HT1080 (cell line): Measurements from ENCODE around the gene TTC39B. TPM values are rescaled to one million over a fixed set of nuclear protein-coding genes. Genes with fewer than 3 reads are reported as not detected.

Experiments used
- DNase-seq: peaks from one replicate; pipeline ENCODE4 v3.0.0-alpha.2; 2015; ENCODE audit warnings: low read depth
- total RNA-seq: library from RNA; depleted of rRNA; stranded (reverse); fragments of >200 nt; shearing (Covaris generic); gene quantifications from 2 replicates; pipeline ENCODE4 v1.2.3, GENCODE V29; 2014

Gene TTC39B
- total RNA-seq, 1 experiment from 2014 or later: 3.3 TPM

- no peak for DNase-seq
These were observed 77.6 kb downstream of the TTC39B start for GRCh38 chr9:15229409-15229808.

- DNase-seq: no peak
These were observed 79.5 kb downstream of the TTC39B start for GRCh38 chr9:15227491-15227890.

GRCh38 chr9:15225564-15226126, 81.4 kb downstream of the TTC39B start:
- DNase-seq: no peak

GRCh38 chr9:15222313-15222712, 84.7 kb downstream of the TTC39B start:
- DNase-seq: no peak

- DNase-seq: no peak
These were observed 85.3 kb downstream of the TTC39B start for GRCh38 chr9:15221746-15222145.

GRCh38 chr9:15220658-15221318, 86.2 kb downstream of the TTC39B start:
- no peak for DNase-seq

- no peak for DNase-seq
These were observed 87.5 kb downstream of the TTC39B start for GRCh38 chr9:15219546-15219945.

- DNase-seq: no peak
These were observed 88.0 kb downstream of the TTC39B start for GRCh38 chr9:15218994-15219393.

- no peak for DNase-seq
These were observed 93.8 kb downstream of the TTC39B start for GRCh38 chr9:15213249-15213648.

GRCh38 chr9:15211815-15212495, 95.1 kb downstream of the TTC39B start:
- no peak for DNase-seq

GRCh38 chr9:15211160-15211814, 95.7 kb downstream of the TTC39B start:
- DNase-seq: peak; percentile 52

GRCh38 chr9:15206903-15207696, 99.9 kb downstream of the TTC39B start:
- DNase-seq: no peak

GRCh38 chr9:15205632-15206420, 101.2 kb downstream of the TTC39B start:
- peak; percentile 8 for DNase-seq

GRCh38 chr9:15203581-15203980, 103.4 kb downstream of the TTC39B start:
- no peak for DNase-seq

GRCh38 chr9:15200111-15200510, 106.9 kb downstream of the TTC39B start:
- no peak for DNase-seq

- DNase-seq: no peak
These were observed 114.2 kb downstream of the TTC39B start for GRCh38 chr9:15192856-15193255.

- DNase-seq: no peak
These were observed 115.6 kb downstream of the TTC39B start for GRCh38 chr9:15191378-15191777.

- DNase-seq: no peak
These were observed 117.5 kb downstream of the TTC39B start for GRCh38 chr9:15189481-15189880.

- DNase-seq: no peak
These were observed 119.4 kb downstream of the TTC39B start for GRCh38 chr9:15187589-15187988.

GRCh38 chr9:15182730-15183129, 124.3 kb downstream of the TTC39B start:
- DNase-seq: no peak

- DNase-seq: no peak
These were observed 124.9 kb downstream of the TTC39B start for GRCh38 chr9:15182101-15182551.
